DOHH2 (cell line): ENCODE measurements around the gene HYOU1.

Source experiments
- H3F3A ChIP-seq: fragments of 200-600 bp; sonication (generic), shearing (Covaris generic); 2 replicates; pipeline ENCODE4 v1.6.0; 2016; ENCODE audit warnings: antibody characterized with exemption, mild to moderate bottlenecking; ENCODE audit not compliant: control insufficient read depth, insufficient read depth
- H3K27ac ChIP-seq: fragments of 200-600 bp; sonication (generic); 2 replicates; pipeline ENCODE4 v1.5.1; 2014; ENCODE audit warnings: low read depth, mild to moderate bottlenecking, low read length, moderate library complexity
- H3K27me3 ChIP-seq: fragments of 200-600 bp; sonication (generic); 2 replicates; pipeline ENCODE4 v1.6.1; 2014; ENCODE audit warnings: mild to moderate bottlenecking, low read length, mixed read lengths; ENCODE audit not compliant: control insufficient read depth
- H3K36me3 ChIP-seq: fragments of 200-600 bp; sonication (generic); 2 replicates; pipeline ENCODE4 v1.6.1; 2014; ENCODE audit warnings: mild to moderate bottlenecking, low read length, moderate library complexity, mixed read lengths; ENCODE audit not compliant: control insufficient read depth
- H3K4me1 ChIP-seq: fragments of 200-600 bp; sonication (generic); 2 replicates; pipeline ENCODE4 v1.6.1; 2014; ENCODE audit warnings: mild to moderate bottlenecking, low read length, mixed read lengths; ENCODE audit not compliant: control insufficient read depth
- H3K4me2 ChIP-seq: fragments of 200-600 bp; sonication (generic); 2 replicates; pipeline ENCODE4 v1.6.0; 2014; ENCODE audit warnings: mild to moderate bottlenecking, low read length, moderate library complexity
- H3K4me3 ChIP-seq: fragments of 200-600 bp; sonication (generic); 2 replicates; pipeline ENCODE4 v1.5.1; 2014; ENCODE audit warnings: mild to moderate bottlenecking, low read length, mixed read lengths
- H3K79me2 ChIP-seq: fragments of 200-600 bp; sonication (generic); 2 replicates; pipeline ENCODE4 v1.6.1; 2014; ENCODE audit warnings: mild to moderate bottlenecking, low read length, mixed read lengths; ENCODE audit not compliant: control insufficient read depth
- H3K9me2 ChIP-seq: fragments of 200-600 bp; sonication (generic); replicated peaks from 2 replicates; pipeline ENCODE4 v1.6.1; 2014; ENCODE audit warnings: mild to moderate bottlenecking, low read length, mixed read lengths; ENCODE audit not compliant: control insufficient read depth
- H3K9me3 ChIP-seq: fragments of 200-600 bp; sonication (generic); 2 replicates; pipeline ENCODE4 v1.6.1; 2014; ENCODE audit warnings: antibody characterized with exemption, low read length, mixed read lengths; ENCODE audit not compliant: control insufficient read depth, insufficient read depth
- H4K20me1 ChIP-seq: fragments of 200-600 bp; sonication (generic); 2 replicates; pipeline ENCODE4 v1.6.0; 2014; ENCODE audit warnings: low read depth, mild to moderate bottlenecking, antibody characterized with exemption, low read length, moderate library complexity; ENCODE audit not compliant: control insufficient read depth, insufficient read depth
- EZH2phosphoT487 ChIP-seq: fragments of 200-600 bp; sonication (generic); IDR thresholded peaks from 2 replicates; pipeline ENCODE4 v1.6.1; 2017; ENCODE audit warnings: borderline replicate concordance, mild to moderate bottlenecking, antibody characterized with exemption, low read length, moderate library complexity, mixed read lengths
- TF ChIP-seq, protein P1 (sequence below): fragments of 200-600 bp; sonication (generic); IDR thresholded peaks from one replicate; pipeline ENCODE4 v1.5.1; 2014; ENCODE audit warnings: antibody characterized with exemption, mild to moderate bottlenecking, low read depth, low read length; ENCODE audit not compliant: poor library complexity, severe bottlenecking

Gene HYOU1

DNA sequence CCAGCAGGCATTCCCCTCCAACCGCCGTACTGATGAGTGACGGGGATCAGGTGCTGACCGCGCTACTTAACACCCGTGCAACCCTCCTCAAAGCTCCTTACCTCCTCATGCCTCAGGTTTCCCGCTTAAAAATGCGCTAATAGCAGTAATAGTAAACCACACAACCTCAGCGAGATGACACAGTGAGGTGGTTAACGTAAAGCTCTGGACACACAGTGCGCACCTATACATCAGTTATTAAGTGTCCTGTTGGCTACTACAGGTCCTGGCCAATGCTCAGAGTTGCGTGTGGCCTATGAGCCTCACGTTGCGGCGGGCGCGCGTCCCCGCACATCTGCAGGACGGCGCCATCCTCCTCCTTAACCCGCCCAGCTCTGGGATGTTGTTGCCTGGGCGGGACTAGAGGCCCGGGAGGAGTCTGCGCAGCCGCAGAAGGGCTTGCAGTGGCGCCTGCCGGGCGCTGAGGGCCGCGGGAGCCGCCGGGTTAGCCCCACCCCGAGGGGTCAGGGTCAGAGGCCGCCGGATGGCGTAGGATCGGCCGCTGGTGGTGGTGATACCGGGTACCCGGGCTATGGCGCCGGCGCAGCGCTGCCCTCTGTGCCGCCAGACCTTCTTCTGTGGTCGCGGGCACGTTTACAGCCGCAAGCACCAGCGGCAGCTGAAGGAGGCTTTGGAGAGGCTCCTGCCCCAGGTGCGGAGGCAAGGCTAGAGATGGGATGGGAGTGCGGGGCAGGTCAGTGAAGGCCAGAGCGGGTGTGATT, 59.2 kb downstream of the HYOU1 start, which contains the start of gene CENATAC:
CENATAC (plus strand) TSS at position 512 of the 761 bp plus-strand sequence; CDS start at position 572, 60 bp downstream.
- Histone ChIP-seq H3K27ac (peak within 1 kb of the TSS; percentile 45), H4K20me1 (no peaks in the 10 kb centered on the region), H3F3A (no peaks in the 10 kb centered on the region), H3K4me1 (peaks cover 23% of the 10 kb centered on the region), H3K4me3 (peak within 1 kb of the TSS; percentile 83), H3K9me2 (no peaks in the 10 kb centered on the region), H3K9me3 (no peaks in the 10 kb centered on the region), H3K79me2 (peaks cover 50% of the 10 kb centered on the region), H3K27me3 (no peaks in the 10 kb centered on the region), H3K36me3 (peaks cover 52% of the 10 kb centered on the region), H3K4me2 (peak within 1 kb of the TSS; percentile 94)
- TF ChIP-seq, protein P1, sequence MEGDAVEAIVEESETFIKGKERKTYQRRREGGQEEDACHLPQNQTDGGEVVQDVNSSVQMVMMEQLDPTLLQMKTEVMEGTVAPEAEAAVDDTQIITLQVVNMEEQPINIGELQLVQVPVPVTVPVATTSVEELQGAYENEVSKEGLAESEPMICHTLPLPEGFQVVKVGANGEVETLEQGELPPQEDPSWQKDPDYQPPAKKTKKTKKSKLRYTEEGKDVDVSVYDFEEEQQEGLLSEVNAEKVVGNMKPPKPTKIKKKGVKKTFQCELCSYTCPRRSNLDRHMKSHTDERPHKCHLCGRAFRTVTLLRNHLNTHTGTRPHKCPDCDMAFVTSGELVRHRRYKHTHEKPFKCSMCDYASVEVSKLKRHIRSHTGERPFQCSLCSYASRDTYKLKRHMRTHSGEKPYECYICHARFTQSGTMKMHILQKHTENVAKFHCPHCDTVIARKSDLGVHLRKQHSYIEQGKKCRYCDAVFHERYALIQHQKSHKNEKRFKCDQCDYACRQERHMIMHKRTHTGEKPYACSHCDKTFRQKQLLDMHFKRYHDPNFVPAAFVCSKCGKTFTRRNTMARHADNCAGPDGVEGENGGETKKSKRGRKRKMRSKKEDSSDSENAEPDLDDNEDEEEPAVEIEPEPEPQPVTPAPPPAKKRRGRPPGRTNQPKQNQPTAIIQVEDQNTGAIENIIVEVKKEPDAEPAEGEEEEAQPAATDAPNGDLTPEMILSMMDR = no peak
- TF ChIP-seq EZH2phosphoT487 = no peak

DNA sequence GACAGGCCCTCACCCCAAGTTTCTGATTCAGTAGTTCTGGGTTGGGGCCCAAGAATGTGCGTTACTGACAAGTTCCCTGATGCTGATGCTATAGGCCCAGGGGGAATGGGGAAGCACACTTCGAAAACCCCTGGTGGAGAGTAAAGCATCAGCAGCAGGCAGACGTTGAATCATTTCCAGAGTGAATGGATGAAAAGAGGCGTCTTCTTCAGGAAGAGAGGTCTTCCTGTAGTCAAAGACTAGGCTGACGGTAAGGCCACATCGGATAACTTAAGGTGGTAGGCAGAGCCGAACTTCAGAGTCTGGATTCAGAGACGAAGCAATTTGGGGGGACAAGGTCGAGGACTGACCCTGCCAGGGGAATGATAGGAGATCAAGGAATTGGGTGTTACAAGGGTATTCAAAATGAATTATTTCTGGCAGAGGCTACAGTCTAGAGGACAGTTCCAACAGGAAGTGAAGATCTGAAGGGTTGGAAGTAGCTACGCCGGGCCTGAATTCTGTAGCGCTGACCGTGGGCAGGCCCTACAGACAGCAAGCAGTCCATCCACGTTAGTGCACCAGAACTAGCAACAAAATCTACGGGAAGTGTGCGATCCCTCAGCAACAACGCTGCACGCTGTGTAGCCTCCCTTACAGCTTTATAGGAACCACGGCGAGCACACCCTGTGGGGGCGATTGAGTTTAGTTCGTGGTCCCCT, 59.9 kb downstream of the HYOU1 start:
- peak overlapping the region; percentile 94 for H3K4me2 ChIP-seq
- TF ChIP-seq EZH2phosphoT487 = no peak
- TF ChIP-seq, protein P1 = peak; percentile 38
- H3K27me3 ChIP-seq = no peaks in the 10 kb centered on the region
- peaks cover 23% of the 10 kb centered on the region for H3K4me1 ChIP-seq
- H3K9me3 ChIP-seq = no peaks in the 10 kb centered on the region
- H3K79me2 ChIP-seq = peaks cover 50% of the 10 kb centered on the region
- no peaks in the 10 kb centered on the region for H4K20me1 ChIP-seq
- H3K27ac ChIP-seq = peak overlapping the region; percentile 45
- H3K9me2 ChIP-seq = no peaks in the 10 kb centered on the region
- H3F3A ChIP-seq = no peaks in the 10 kb centered on the region
- peak overlapping the region; percentile 83 for H3K4me3 ChIP-seq
- peaks cover 45% of the 10 kb centered on the region for H3K36me3 ChIP-seq
